Peyer's patch (tissue), 4 donors: ENCODE data around the gene PEMT. TPM values are rescaled to one million over a fixed set of nuclear protein-coding genes. Genes with fewer than 3 reads are reported as not detected.

ENCODE experiments used
- DNase-seq, 3 donors: peaks; one replicate each; pipeline ENCODE4 v3.0.0-alpha.2; 2017 to 2019
- H3K27ac ChIP-seq, 4 donors: fragments of 200-600 bp; sonication (generic); one replicate each; pipeline ENCODE4 v1.5.1; 2016 to 2019
- H3K27me3 ChIP-seq, 2 donors: fragments of 200-600 bp; sonication (generic); one replicate each; pipeline ENCODE4 v1.5.1; 2019
- H3K36me3 ChIP-seq, 3 donors: fragments of 200-600 bp; sonication (generic); one replicate each; pipeline ENCODE4 v1.5.1; 2016 to 2019
- H3K4me1 ChIP-seq, 4 donors: fragments of 200-600 bp; sonication (generic); one replicate each; pipeline ENCODE4 v1.5.1; 2016 to 2019
- H3K4me3 ChIP-seq, 4 donors: fragments of 200-600 bp; sonication (generic); 1 replicate in 3 of 4; 2 replicates in 1 of 4; pipeline ENCODE4 v1.5.1; 2016 to 2019; ENCODE audit warnings: mild to moderate bottlenecking in 1 of 4
- H3K9me3 ChIP-seq, 4 donors: fragments of 200-600 bp; sonication (generic); one replicate each; pipeline ENCODE4 v1.5.1; 2016 to 2019; ENCODE audit warnings: mild to moderate bottlenecking in 1 of 4
- POLR2A ChIP-seq, 2 donors: fragments of 450-650 bp; IDR thresholded peaks; one replicate each; pipeline ENCODE4 v1.5.1; 2017; ENCODE audit warnings: antibody characterized with exemption in 2 of 2, mild to moderate bottlenecking in 2 of 2, moderate library complexity in 2 of 2
- total RNA-seq, 4 donors: library from RNA; depleted of rRNA; stranded (reverse); fragments of >200 nt; gene quantifications; one replicate each; pipeline ENCODE4 v1.1.0, GENCODE V29; 2016
- TF ChIP-seq, protein P1 (sequence below), 6 experiments: fragments of 450-650 bp in 4 of 6; fragments of 200-600 bp in 2 of 6; sonication (generic) in 1 of 6; IDR thresholded peaks; one replicate each; pipeline ENCODE4 v1.5.1; 2017 to 2019; ENCODE audit warnings: antibody characterized with exemption in 6 of 6, mild to moderate bottlenecking in 3 of 6, moderate library complexity in 1 of 6

Gene PEMT
- total RNA-seq, 4 donors from 2014 or later = 9.9 to 25.0 (median 17.8) TPM

DNA sequence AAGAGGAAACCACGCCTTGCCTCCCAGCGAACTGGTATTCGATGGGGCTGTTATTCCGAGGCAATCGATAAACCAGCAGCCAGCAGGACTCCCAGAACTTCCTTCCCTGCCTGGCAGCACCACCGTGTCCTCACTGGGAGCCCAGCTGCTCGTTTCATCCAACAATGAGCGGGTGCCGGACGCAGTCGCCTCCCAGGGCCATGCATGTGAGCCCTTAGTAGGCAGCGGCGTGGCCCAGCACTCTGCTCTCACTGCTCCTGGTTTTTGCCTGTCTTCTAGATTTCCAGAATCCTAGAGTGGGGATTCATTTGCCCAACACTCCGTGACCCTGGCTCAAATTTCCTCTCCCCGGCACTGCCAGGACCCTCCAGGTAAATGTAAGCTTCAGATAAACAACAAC lies 66.2 kb downstream of the PEMT start:
- DNase-seq = no peak
- H3K27me3 ChIP-seq = no peaks in the 10 kb centered on the region

DNA sequence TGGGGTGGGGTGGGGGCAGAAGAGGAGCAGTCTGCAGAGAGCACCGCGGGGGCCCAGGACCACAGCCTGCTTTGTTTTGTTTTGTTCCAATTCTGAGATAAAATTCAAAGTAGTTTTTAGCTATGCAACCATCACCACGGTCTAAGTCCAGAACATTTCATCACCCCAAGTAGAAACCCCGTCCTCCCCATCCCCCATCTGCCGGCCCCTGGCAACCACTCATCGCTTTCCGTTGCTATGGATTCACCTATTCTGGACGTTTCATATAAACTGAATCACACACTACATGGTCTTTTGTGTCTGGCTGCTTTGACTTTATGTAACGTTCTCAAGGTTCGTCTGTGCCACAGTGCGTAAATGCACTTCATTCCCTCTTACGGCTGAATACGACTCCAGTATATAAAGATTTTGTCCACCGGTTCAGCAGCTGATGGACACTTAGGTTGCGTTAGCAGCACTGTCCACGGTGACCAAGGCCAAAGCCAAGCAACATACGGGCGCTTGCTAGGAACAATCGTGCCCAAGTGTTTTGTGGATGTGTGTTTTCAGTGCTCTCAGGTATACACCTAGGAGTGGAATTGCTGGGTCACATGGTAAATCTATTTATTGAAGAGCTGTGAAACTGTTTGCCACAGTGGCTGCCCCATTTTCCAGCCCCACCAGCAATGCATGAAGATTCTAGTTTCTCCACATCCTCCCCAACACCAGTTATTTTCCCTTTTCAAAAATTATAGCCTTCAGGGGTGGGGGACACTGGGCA lies 67.6 kb downstream of the PEMT start:
- Histone ChIP-seq H3K36me3 (no peaks in the 10 kb centered on the region), H3K9me3 (no peaks in the 10 kb centered on the region), H3K4me3 (no peak overlapping the region), H3K27me3 (no peaks in the 10 kb centered on the region), H3K27ac (no peak overlapping the region), H3K4me1 (peaks cover 0 to 4% (median 0%) of the 10 kb centered on the region in 4 donors)
- no peak for DNase-seq
- TF ChIP-seq POLR2A (IDR thresholded peaks at IDR 0.05) = no peak
- TF ChIP-seq, protein P1, sequence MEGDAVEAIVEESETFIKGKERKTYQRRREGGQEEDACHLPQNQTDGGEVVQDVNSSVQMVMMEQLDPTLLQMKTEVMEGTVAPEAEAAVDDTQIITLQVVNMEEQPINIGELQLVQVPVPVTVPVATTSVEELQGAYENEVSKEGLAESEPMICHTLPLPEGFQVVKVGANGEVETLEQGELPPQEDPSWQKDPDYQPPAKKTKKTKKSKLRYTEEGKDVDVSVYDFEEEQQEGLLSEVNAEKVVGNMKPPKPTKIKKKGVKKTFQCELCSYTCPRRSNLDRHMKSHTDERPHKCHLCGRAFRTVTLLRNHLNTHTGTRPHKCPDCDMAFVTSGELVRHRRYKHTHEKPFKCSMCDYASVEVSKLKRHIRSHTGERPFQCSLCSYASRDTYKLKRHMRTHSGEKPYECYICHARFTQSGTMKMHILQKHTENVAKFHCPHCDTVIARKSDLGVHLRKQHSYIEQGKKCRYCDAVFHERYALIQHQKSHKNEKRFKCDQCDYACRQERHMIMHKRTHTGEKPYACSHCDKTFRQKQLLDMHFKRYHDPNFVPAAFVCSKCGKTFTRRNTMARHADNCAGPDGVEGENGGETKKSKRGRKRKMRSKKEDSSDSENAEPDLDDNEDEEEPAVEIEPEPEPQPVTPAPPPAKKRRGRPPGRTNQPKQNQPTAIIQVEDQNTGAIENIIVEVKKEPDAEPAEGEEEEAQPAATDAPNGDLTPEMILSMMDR (IDR thresholded peaks at IDR 0.05) = no peak

More for the DNA sequence above, 66.2 kb downstream of the PEMT start:
- Histone ChIP-seq H3K36me3 (no peaks in the 10 kb centered on the region), H3K4me3 (no peak overlapping the region), H3K27ac (no peak overlapping the region), H3K4me1 (peaks cover 0 to 4% (median 0%) of the 10 kb centered on the region in 4 donors), H3K9me3 (no peaks in the 10 kb centered on the region)
- TF ChIP-seq, protein P1 (IDR thresholded peaks at IDR 0.05) = no peak
- TF ChIP-seq POLR2A (IDR thresholded peaks at IDR 0.05) = no peak

DNA sequence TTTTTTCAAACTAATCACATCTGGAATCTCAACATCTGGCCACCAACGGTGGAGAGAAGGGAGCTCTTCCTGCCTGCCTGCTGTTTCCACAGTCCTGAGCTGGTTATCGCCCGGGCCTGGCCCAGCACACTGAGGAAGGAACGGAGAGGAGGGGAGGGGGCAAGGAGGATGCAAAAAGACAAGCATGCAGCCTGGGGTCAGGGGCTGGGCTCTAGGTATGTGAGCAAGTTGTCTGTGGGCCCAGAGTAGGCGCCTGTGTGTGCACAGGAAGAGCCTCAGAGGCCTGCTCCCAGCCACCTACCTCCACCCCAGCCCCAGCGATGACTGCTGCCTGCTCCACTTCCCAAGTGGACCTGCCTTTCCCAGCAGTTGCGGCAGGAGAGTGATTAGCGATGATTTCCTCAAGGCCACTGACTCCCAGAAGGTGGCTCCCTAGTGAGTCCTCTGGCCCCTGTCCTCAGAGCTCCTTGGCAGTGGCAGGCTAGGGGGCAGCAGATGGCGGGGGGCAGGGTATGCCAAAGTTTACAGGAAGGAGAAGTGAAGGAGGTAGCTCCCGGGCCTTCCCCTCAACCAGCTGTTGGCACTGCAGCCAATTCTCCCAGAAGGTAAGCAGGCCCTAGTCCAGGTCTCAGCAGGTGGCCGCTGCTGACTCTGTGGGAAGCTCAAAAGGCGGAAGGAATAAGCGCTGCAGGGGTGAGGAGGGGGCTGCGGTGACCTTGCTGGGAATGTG lies 68.3 kb downstream of the PEMT start:
- H3K27me3 ChIP-seq = no peaks in the 10 kb centered on the region
- no peak overlapping the region for H3K4me3 ChIP-seq
- DNase-seq = no peak
- H3K9me3 ChIP-seq = no peaks in the 10 kb centered on the region
- H3K36me3 ChIP-seq = no peaks in the 10 kb centered on the region
- peaks cover 0 to 4% (median 0%) of the 10 kb centered on the region in 4 donors for H3K4me1 ChIP-seq
- no peak overlapping the region for H3K27ac ChIP-seq
- TF ChIP-seq, protein P1 (IDR thresholded peaks at IDR 0.05) = no peak
- TF ChIP-seq POLR2A (IDR thresholded peaks at IDR 0.05) = no peak

DNA sequence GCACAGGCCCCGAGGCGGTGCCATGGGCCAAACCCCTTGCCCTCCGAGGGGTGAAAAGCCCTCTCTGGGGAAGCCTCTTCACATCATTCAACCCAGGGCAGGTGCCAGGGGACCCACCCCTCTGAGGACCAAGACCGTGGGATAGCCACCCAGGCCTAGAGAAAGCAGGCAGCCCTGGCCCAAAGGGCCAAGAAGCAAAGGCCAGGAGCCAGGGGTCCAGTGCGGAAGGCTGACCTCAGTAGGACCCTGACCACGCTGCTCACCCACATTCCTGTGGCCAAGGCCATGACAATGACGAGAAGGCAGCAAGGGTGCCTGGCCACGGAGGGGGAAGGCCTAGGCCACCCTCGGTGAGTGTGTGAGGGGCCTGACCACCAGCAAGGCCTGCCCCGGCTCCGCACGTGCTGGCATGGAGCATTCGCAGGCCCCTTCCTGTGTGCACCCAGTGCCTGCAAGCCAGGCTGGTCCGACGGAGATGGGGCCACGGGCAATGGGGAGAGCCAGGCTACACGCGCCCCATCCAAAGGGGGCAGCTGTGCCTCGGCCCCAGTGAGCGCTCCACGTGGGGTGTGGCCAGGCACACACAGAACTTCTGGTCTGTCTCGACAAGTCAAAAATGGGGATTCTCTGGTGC lies 70.8 kb downstream of the PEMT start:
- Histone ChIP-seq H3K36me3 (no peaks in the 10 kb centered on the region), H3K4me3 (no peak overlapping the region), H3K9me3 (no peaks in the 10 kb centered on the region), H3K27me3 (no peaks in the 10 kb centered on the region), H3K27ac (no peak overlapping the region), H3K4me1 (no peaks in the 10 kb centered on the region)
- no peak for DNase-seq
- TF ChIP-seq, protein P1 (IDR thresholded peaks at IDR 0.05) = no peak
- TF ChIP-seq POLR2A (IDR thresholded peaks at IDR 0.05) = no peak

DNA sequence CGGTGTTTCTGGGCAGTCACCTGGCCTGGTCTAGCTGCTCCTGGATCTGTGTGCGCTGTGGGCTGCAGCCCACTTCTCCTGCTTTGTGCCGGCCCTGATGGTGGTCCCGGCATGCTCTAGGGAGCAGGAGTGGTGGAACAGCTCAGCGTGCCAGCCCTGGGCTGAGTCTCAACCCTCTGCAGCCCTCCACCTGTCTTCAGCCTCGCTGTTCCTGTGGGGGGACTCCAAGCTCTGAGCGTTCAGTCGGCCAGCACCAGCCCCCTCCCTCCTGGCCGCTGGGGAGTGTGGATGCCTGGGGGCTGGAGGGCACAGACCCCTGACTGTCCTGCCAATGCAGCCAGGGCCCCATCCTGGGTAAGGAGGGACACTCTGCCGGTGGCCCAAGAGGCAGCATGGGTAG lies 71.6 kb downstream of the PEMT start:
- H3K4me1 ChIP-seq = no peaks in the 10 kb centered on the region
- no peak for DNase-seq
- H3K4me3 ChIP-seq = no peak overlapping the region
- H3K27me3 ChIP-seq = no peaks in the 10 kb centered on the region
- no peaks in the 10 kb centered on the region for H3K9me3 ChIP-seq
- H3K27ac ChIP-seq = no peak overlapping the region
- no peaks in the 10 kb centered on the region for H3K36me3 ChIP-seq
- no peak for TF ChIP-seq POLR2A (IDR thresholded peaks at IDR 0.05)
- TF ChIP-seq, protein P1 (IDR thresholded peaks at IDR 0.05) = no peak
